DMS114 treated with DMSO at 0.1 percent for 48 hours (cell line): ENCODE measurements around the gene MYLK.

ENCODE experiments used
- DNase-seq: peaks from one replicate; lab custom pipeline; 2025; ENCODE audit not compliant: unreplicated experiment; lab: John Stamatoyannopoulos, UW

Gene MYLK

DNA sequence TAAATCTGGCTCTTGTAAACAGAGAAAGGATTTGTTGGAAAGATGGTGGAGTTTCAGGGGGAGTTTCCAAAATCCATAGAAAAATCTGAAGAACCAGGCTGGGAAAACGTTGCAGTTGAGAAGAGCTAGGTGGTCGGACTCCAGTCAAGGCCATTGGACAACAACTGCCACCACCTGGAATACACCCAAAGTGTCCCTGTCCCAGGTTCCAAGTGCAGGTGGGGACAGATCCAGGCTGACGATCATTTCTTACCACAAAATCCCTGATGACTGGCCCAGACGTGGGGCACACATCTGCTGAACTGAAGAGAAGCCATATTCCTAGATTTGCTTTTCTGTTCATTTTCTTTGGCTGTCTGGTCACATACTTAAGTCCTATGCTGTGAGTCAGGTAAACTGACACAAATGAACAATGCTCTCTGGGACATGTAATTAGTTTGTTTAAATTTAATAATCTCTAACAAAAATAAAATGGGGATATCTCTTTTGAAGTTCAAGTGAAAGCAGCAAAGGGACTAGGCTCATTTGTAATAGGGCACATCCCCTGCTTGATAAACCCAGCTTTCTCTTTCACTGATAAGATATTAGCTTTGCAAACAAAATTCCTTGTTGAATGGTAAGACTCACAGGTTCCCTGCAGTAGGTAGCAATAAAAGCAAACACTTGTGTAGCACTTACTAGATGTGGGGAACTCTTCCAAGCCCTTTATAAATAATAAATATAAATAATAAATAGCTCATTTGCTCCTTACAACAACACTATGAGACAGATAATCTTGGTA lies 88.5 kb downstream of the MYLK start:
- DNase-seq, result no peak

DNA sequence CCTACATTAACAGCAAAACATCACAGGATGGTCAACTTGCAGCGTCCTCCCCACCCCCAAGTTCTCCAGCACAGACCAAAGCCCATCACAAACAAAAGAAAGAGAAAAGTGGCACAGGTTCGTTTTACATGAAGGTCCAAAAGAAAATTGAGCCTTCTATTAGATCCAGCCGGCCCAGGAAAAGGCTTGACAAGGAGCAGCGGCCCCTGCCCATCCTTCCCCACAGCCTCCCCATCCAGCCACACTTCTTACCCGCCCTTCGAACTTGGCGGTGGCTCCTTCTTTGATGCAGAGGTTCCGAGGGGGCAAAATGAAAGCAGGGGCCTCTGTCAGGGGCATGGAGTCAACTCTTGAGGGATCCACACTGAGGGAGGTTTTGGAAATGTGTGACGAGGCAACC lies 90.7 kb downstream of the MYLK start:
- DNase-seq, result no peak

DNA sequence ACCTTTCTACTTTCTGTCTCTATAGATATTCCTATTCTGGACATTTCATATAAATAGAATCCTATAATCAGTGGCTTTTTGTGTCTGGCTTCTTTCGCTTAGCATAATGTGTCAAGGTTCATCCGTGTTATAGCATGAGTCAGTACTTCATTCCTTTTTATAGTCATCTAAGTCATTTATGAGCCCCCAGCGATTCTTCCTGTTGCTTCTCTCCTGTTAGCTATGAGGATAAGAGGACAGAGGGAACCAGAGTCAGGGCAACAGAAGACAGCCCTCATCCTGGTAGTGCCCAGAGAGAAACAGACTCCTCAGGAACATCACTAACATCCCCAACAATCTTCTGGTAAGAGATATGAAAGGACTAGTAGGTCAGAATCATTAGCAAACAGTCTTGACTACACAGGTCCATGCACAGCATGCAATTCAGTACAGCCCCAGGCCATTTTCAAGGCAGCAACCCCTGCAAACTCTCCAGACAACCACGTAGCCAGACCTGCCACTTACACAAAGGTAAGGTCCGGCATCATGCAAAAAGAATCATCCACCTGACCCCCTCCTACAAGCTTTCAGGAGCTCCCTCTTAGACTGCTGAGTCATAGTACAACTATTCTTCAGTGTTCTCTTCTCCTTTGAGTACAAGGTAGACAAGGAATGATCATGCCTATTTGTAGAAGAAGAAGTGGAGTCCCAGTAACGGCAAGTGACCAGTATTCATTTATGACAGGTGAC lies 91.5 kb downstream of the MYLK start:
- DNase-seq, result no peak

DNA sequence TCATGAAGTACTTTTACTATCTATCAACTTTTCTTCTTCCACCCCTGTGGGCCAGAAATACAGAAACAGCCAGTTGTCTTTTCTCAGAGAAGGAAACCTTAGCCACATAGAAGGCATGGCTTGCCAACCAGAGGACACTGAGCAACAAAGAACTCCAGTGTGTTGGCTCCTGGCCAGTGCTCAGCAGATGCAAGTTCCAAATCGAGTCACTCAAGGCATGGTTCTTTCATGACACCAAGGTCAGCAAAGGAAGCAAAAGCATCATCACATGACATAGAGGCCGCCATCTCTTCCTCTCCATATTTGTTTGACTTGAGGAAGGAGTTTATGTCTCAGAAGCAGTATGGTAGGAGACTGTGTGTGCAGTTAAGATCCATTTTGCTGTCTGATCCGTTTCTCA lies 92.2 kb downstream of the MYLK start:
- no peak for DNase-seq

DNA sequence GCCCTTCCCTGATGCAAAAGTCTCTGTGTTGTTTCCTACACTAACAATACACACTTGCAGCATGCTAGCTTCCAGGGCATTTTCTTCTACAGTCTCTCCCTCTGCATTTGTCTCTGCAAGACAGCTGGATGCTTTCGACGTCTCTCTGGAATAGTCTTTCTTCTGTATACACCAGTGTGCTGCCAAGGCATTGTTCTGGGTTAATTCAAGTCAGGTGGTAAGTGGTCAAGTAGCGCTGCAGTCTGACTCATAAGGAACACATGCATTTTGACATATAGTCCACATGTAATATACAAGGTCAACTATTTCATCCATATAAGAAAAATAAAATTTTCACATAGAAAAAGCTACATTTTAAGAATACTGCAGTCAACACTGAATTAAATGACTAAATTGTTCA lies 92.7 kb downstream of the MYLK start:
- DNase-seq, result no peak

DNA sequence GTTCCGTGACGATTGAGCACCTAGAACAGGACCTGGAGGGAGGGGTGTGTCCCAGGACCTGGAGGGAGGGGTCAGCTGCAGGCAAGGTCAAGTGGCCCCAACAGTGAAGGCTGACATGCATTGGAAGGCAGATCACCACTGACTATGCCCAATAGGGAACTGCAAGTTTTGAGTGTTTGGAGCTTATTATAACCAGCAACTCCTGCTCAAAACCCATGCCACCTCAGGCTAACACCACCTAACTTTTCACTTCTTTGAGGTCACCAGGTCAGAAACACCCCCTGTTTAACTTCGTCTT lies 93.1 kb downstream of the MYLK start:
- no peak for DNase-seq

DNA sequence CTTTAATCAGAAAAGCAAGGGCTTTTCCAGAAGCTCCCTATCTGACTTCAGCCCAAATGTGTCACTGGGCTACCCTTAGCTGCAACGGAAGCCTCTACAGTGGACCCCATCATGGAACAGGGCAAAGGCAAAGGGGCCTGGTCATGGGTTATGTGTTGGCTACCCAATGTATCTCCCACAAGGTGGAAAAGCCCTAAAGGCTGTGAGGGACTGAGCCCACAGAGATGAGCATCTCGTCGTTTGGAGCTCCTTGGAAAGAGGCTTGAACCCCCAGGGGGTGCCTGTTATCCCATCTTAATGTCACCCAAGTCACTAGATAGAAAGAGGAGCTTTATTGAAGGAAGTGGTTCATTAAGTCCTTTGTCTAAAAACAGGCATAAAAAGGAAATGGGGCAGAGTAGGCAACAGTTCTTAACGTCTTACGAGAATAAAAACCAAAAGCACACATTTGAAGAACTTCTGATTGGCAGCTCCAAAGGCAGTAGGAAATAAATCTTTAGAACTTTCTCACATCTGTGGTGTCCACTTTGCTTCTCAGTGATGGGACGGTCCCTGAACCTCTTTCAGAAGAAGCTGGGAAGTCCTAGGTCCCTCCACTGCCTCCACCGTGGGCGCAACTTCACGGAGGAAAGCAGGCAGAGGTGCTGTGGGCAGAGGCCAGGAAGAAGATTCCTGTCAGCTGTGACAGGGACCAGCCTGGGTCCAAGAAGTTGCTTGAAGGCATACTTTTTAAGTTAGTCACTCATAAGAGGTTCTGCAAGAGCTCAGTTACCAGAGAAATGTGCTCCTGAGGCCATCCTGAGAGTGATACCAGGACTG lies 93.7 kb downstream of the MYLK start:
- DNase-seq, result no peak

DNA sequence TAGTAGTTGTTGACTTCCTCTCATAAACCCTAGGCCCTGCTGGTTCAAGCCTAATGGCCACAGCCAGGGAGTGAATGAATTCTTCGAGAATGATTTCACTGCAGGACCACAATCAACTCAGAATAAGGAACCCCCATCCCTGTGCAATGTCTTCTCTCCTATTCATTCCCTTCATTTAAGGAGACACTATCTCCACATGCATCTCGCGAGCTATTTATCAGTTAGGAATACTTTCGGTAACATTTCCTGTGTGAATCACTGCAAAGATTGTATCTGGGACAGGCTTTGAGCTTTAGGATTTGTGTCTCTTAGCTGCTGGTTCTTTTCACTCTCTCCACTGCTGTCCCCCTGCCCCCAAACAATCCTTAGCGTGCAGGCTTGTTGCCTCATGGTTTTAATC lies 94.4 kb downstream of the MYLK start:
- DNase-seq, result no peak

DNA sequence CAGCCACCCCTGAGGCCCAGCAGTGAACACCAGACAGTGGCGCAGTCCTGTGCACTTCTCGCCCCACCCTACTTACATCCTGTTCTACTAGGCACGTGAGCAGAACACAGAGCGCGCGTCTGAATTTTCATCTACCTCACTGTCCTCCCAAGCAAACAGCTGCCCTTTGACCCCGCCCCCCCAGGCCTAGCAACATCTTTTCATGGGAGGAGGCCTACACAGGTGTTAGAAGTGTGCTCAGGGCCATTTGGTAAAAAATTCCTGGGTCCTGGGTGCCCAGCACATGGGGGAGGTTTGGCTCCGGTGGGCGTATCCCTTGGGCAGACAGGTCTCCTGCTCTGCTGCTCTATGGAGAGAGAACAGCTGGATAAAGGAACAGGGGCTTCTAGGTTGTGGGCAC lies 95.0 kb downstream of the MYLK start:
- no peak for DNase-seq

DNA sequence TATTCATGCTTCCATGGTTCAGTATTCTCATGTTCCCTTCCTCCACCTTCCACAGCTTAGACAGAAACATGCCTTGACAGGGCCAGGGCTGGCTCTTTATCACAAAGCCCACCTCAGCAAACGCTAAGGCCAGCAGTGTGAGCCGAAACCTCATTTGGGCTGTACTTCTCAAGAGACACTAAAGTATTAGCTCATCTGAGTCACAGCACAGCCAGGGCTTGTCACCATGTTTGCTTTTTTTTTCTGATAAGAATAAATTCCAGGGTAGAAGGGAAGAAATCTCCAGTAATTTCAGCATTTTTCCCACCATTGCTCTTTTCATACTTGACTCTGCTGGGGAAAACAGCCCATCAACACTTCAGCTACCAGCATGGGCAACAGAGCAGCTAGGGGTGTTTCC lies 95.4 kb downstream of the MYLK start:
- DNase-seq, result no peak

DNA sequence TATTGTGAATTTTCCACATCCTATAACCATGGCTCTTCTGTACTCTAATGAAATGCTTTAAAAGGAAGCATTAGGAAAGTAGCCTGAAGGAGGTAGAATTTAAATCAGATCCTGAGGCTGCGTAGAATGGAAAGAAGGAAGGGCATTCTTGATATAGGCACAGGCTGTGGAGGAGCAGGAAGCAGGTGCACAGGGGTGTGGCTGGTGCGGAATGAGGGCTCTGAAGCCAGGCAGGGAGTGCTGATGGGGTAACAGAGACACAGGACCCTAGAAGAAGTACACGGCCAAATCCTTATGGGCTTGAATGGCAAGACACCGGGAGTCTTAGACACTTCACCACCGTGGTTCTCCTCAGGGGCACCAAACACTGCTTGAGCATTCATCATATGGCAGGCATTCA lies 97.0 kb downstream of the MYLK start:
- no peak for DNase-seq

DNA sequence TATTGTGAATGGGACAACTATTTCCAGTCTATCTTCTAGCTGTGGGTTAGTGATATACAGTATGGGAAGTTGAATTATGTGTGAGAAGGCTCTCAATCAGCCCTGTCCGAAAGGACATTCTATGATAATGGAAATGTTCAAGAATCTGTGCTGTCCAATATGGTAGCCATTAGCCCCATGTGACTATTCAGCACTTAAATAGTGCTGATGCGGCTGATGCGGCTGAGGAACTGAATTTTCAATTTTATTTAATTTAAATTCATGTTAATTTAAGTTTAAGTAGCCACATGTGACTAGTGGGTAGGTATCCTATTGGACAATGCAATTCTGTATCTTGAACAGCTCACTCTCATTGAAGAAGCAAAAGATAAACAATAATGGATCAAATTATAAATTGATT lies 98.5 kb downstream of the MYLK start:
- DNase-seq, result no peak

DNA sequence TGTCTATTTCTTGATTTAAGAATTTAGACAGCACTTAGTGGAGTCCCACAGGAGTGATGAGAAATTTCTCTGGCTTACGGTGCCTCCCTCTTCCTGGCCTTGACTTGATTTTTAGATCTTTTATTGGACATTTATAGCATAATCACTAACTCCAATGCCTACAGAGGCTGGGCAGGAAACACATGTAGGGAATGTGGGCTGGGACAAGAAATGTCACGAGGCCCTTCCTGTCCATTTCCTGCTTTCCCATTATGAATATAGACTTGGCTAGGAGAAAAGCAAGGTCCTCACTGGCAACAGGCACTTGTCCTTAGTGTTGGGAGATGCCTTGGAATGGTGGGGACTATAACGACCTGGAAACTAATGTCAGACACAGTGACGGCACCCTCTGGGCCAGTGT lies 100.3 kb downstream of the MYLK start:
- DNase-seq, result no peak

DNA sequence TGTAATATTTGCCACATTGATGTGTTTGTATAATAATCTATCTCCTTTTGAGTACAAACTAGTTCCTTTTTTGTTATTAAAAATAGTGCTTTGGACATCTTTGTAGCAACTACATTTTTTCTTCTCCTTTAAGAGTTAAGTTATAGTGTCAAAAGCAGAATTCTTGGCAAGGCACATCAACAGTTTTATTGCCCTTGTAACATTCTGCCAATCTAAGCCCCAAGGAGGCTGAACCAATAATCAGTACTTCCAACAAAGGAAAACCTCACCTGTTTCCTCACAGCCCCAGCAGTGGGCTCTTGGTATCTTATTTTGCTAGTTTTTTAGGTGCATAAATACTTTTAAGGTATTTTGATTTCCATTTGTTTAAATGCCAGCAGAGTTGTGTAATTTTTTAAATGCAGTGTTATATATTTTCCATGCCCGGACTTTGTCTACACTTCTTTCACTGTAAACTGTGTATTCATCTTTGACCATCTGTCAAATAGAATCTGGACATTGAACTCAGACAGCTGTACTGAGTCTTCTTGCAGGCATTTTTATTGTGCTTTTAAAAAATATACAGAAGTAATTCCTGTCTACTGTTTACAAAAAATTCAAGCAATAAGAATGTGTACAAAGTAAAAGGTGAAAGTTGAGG lies 101.0 kb downstream of the MYLK start:
- no peak for DNase-seq

DNA sequence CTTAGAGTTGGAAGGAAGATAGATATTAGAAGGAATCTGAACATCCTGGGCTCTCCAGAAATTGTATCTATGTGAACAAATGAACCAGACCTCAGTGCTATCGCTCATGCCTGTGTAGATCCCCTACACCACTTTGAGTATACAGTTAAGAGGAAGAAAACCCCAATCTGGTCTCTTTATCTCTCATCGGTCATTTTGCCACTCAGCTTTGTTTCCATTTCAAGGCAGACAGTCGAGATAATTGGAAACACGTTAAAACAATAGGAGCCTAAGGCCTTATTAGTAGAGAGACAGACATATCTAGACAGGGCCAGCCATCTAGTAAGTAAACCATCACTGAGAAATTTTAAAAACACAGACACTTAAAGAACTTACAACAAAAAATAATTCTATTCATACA lies 101.6 kb downstream of the MYLK start:
- no peak for DNase-seq

DNA sequence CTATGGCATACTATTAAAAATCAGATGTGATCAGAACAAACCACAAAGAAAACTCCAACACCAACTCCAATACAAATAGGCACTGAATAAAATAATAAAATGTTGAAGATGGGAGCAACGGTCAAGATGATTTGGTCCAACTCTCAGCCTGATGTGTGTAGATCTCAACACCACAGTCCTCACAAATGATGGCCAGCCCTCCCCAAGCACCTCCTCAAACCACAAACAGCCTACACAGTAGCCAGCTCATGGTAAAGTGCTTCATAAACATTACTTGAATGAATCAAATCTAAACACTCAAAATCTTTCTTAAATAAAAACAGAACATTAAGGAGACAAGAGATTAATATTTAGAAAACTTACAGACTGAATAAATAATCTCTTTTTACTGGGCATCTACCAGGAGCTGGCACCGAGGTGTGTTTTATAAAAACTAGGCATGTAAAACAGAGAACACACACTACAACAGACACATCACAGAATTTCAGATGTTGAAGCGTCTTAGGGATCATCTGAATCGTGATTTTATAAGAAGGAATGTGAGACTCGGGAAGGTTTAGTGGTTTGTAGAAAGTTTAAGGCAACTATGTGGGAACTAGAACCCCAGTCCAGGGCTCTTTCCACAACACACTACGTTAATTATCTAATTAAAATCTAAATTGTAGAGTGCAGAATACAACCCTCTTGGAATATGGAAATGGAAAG lies 102.4 kb downstream of the MYLK start:
- DNase-seq, result no peak

DNA sequence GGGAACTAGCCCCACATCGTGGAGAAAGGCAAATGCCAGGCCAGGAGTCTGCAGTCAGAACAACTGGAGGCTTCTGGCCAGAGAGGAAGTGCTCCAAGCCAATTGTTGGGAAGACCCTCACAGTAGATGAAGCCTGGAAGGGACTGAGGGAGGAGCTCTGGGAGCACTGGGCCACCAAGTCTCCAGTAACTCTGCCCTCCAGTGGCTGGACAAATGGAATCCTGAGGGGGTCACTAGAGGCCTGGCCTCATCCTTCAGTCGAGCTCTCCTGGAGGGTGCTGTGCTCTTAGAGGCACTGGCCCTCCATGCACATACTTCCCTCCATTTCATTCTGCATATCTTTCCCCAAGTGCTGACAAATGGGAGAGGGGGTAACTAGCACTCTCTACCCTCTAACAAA lies 103.0 kb downstream of the MYLK start:
- DNase-seq, result no peak

DNA sequence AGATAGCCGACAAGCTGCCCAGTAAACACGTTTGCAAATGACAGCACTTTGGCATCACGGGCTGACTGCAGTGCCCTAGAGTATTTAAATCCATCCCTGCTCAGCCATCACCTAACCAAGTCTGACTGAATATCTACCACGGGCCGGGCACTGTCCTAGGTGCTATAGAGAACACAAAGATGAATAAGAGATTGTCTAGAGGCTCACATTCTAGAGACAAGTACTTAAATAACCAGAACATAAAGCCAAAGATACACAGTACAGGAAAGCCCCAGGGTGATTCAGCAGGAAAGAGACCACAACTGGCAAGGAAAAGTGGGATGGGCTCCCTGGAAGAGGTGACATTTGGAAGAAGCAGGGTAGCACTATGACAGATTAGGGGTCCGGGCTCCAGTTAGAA lies 103.5 kb downstream of the MYLK start:
- DNase-seq, result no peak

DNA sequence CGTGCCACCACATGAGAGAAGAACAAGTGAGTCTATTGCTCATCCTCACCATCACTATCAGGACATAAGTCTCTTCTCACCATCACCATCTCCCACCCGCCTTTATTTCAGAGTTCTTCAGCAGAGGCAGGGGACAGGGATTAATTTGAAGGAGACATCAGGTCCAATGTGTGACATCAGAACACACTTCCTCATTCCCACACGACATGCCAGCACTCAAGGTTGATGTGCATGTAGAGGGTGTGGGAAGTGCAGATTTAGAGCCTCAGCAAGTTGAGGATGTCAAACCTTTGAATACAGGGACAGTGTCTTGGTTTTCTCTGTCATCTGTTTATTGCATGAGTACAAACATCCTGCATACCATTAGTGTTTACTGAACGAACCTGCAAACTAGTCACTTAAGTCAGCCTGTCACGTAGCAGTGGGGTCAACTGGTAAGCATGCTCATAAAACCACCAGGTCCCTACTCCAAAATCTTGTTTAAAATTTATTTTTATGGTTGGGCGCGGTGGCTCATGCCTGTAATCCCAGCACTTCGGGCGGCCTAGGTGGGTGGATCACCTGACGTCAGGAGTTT lies 104.4 kb downstream of the MYLK start:
- no peak for DNase-seq

DNA sequence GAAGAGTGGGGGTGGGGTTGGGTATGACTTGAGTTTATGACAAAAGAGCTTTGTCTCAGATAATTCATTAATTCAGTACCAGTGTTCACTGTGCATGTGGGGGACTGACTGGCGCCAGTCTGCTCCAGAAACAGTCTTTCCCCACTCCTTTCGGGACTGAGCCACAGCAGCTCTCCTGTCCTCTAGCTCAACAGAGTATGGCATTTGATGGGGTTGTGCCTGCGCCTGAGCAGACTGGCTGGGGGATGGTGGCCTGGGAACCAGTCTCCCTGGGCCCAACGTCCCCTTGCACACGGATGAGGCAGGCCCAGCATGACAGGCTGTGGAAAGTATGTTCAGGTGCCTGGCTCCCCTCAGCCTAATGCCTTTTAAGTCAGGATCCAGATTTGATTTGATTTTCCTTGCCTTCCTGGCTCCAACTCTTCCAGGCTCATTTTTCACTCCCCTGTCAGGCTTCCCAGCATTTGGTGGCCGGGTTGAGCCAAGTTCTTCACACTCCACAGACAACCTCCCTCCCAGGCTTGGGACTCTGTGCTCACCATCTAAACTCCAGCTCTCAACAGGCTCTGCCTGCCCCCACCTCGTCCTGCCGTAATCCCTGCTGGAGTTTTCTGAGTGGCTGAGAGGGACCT lies 105.0 kb downstream of the MYLK start:
- no peak for DNase-seq
